T47D (cell line): ENCODE measurements around the gene HOTAIR.

Experiments
- DNase-seq, 2 experiments: peaks; one replicate each; pipeline versions ENCODE4 v3.0.0 to v3.0.0-alpha.2; 2011 to 2012; ENCODE audit warnings: low read depth in 1 of 2, low spot score in 1 of 2
- JUND ChIP-seq: IDR thresholded peaks from 2 replicates; pipeline ENCODE4 v1.6.1; 2012; ENCODE audit warnings: low read depth
- in situ Hi-C: cut with HindIII; loops from 2 replicates; pipeline ENCODE4 v1.10.0; 2016; ENCODE audit warnings: low sequenced_read_pairs, low pct_unique_long_range_greater_than_20kb

HOTAIR gene

GRCh38 chr12:53995378-53996239 is 20.9 kb upstream of the HOTAIR start:
- in situ Hi-C loops = no loop called here
- DNase-seq = peak in 1 of 2 experiments; percentile 95
- TF ChIP-seq JUND = no peak

- DNase-seq = no peak
- in situ Hi-C loops = no loop called here
- TF ChIP-seq JUND = no peak
These were observed 20.2 kb upstream of the HOTAIR start for GRCh38 chr12:53995002-53995377.

DNA sequence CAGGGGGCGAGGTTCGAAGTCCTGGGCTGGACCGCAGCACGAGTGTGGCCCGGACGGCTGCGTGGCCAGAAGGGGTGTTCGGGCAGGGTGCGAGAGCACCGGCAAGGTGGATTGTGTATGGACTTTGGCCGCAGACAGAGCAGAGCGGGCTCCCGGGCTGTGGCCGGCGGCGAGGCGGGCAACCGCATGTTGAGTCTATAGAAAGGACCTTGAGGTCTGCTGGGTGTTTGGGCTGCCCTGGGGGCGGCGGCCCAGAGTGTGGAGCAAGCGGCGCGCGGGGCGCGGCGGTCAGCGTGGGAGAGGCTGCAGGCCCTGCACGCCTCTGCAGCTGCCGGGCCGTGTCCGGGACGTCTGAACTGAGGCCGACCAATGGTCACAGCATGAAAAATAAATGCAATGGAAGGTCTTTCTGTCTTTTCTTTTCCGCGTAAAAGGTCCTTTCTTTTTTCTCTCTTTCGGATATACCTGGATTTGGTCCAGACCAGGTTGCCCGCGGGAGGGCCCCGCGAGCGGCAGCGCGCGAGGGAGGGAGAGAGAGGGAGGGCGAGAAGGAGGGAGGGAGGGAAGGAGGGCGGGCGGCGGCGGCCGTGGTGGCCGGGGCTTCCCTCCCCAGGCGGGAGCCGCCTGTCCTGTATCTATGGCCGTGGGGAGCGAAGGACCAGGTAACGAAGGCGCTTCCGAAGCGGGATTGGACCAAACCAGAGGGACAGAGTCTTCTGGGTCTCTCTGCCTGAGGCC is 19.7 kb upstream of the HOTAIR start:
- no peak for TF ChIP-seq JUND
- peak in 1 of 2 experiments; percentile 80 for DNase-seq
- in situ Hi-C loops = no loop called here

DNA sequence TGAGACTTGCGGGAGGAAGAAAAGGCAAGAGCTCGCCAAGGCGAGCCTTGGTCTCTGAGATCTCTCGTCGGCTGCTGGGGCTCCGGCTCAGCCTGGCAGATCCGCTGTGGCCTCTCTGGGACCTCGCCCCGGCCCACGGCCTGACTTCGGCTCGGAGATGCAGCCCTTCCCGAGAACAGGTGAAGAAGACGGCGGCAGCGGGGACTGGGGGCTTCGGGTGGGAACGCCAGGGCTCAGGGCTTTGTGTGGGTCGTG is 19.2 kb upstream of the HOTAIR start:
- DNase-seq = no peak
- no peak for TF ChIP-seq JUND
- in situ Hi-C loops = no loop called here

DNA sequence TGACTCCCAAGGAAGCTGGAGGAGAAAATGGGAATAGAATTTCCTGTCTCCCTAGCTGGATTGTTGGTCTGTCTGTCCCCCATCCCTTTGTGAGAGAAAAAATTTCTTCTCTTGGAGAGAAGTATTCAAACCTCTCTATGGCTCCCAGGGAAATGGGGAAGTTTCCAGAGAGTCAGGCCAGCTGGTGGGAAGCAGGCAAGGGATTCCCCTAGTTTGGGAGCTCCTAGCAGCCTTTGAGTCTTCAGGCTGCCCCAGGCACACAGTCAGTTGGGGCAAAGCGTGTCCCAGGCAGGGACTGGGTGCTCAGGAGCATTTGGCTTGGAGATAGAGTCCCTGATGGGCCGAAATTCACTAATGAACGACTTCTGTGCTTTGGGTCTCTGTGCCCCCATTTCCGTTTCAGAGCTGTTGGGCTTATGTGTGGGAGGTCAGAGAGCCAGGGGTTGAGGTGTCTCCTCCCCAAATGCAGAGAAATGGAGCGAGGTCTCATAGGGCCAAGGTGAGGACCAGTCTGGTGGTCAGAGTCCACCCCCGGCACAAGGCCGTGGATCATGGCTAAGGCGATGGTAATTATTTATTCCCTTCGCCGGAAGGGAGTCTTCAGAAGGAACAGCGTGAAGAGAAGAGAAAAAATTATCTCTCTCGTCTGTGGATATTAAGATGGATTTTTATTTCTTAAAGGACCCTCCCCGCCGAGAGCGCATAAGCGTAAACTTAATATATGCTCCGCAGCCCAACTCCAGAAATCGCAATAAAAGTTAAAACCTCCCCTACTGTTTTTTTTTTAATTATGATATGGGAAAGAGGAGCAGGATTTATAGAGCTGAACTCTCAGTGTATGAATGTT is 18.6 kb upstream of the HOTAIR start:
- no peak for DNase-seq

DNA sequence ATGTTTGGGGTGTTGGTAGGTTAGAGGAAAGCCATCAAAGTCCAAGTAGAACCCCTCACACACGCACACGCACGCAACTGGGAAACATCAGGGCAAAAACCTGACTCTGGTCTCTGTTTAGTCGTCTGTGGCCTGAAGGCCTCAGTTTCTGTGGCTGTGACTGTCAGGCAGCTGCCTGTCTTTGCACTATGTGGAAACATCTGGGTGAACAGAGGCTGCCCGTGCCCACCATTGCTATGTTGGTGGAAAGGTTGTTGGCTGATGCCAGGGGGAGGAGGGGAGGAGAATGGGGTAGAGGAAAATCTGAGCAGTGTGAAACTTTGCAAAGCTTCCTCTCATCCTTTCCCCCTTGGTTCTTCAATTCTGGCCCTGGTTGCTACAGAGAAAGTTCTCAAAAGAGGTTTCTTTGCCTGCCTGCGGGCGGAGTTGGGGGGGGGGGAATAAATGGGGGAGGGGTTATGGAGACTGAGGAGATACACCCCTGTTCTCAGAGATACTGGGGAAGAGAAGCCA is 17.7 kb upstream of the HOTAIR start:
- in situ Hi-C loops = no loop called here
- DNase-seq = no peak
- TF ChIP-seq JUND = no peak

More for the DNA sequence above, 18.6 kb upstream of the HOTAIR start:
- in situ Hi-C loops = no loop called here
- TF ChIP-seq JUND = no peak

DNA sequence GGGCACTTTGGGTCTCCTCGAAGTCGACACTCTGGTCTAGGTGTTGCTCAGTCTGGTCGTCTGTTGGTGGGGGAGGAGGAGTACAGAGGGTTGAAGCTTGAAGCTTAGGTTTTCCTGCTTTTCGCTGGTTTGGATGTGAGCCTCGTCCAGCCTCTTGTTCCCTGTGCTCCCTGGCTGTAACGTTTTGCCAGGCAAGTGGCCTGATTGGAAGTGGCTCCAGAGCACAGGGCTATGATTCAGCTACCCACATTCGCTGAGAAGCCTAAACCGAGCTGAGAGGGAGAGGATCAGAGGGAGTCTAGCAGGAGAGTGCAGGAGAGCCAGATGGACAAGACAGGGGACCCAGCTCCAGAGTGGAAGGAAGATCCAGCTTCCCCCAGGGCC is 16.3 kb upstream of the HOTAIR start:
- in situ Hi-C loops = no loop called here
- no peak for DNase-seq
- TF ChIP-seq JUND = no peak

DNA sequence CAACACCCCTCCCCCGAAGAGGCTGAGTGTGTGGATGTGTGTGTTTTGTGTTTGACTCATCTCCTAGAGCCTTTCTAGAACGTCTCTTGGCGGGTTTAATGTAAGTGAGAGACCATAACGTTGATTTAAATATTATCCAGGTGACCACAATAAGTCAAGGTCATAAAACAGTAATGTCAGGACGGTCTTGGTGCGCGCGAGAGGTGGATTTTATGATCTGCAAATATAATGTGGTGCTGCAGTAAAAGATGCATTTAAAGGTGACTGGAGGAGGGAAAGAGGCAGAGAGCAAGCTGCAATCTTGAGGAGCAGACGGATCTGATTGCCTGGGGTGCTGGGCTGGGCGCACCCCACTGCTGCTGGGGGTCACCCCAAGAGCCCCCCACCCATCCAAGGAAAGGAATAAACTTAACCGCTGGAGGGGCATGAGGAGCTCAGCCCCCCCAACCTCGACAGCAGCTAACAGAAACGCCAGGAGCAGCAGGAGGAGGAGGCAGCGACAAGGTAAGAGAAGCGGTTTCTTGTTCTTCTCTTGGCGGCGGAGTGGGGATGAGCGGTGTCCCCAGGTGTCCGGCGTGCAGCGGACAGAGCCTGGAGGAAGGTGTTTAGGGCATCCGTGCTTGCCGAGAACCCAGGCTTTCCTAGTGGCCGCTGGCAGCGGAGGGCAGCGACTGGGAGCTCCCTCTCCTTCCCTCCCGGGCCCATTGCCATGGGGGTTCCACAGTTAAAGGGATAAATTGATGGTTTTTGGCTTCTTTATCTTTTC is 15.7 kb upstream of the HOTAIR start:
- in situ Hi-C loops = no loop called here
- DNase-seq = peak in 1 of 2 experiments; percentile 75
- no peak for TF ChIP-seq JUND

DNA sequence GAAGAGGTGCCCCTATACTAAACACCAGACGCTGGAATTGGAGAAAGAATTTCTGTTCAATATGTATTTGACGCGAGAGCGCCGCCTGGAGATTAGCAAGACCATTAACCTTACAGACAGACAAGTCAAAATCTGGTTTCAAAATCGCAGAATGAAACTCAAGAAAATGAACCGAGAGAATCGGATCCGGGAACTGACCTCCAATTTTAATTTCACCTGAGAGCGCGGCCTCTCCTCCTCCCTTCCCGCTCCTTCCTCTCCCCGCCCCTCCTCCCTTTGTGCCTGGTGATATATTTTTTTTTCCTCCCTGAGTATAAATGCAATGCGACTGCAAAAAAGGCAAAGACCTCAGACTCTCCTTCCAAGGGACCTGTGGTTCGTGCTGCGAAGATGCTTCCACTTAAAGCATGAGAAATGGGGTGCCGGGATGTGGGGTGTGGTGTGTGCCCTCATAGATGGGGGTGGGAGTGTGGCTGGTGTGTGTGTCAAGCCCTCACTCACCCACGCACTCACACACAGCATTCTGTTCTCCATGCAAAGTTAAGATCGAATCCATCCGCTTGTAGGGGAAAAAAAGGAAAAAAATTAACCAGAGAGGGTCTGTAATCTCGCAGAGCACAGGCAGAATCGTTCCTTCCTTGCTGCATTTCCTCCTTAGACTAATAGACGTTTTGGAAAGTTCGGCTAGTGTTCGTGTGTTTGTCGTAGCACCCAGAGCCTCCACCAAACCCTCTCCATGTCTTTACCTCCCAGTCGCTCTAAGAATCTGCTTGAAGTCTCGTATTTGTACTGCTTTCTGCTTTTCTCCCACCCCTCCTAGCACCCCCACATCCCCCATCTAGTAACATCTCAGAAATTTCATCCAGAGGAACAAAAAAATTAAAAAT is 14.7 kb upstream of the HOTAIR start:
- no peak for TF ChIP-seq JUND
- in situ Hi-C loops = no loop called here
- peak in 1 of 2 experiments; percentile 88 for DNase-seq

- DNase-seq = no peak
- TF ChIP-seq JUND = no peak
- in situ Hi-C loops = no loop called here
These were observed 13.9 kb upstream of the HOTAIR start for GRCh38 chr12:53988541-53989226.

DNA sequence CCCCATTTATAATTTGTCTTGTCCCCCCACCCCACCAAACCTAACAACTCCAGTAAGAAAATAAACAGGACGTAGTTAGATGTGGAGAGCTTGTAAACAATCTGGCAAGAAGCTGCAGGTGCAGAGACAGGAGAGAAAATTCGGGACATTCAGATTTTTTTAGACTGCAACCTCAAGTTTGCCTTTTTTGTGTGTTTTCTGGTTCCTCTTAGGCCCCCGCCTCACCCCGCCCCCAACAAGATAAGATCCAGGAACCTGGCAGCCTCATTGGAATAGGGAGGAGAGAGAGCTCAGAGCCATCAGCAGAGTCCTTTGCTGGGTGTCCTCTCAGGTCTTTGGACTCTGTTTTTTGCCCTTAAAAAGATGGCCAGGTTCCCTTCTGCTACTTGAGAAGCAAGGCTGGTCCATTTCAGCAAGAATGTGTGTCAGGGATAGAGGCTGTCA is 13.1 kb upstream of the HOTAIR start:
- in situ Hi-C loops = no loop called here
- no peak for TF ChIP-seq JUND
- DNase-seq = no peak
